HG02885 (cell line): ENCODE measurements around the gene IL36B.

Experiments
- ATAC-seq: cut with Tn5 transposase; IDR thresholded peaks from one replicate; pipeline ENCODE4 v1.9.1; 2021; ENCODE audit warnings: mild to moderate bottlenecking; ENCODE audit not compliant: unreplicated experiment, poor library complexity

The IL36B gene

DNA sequence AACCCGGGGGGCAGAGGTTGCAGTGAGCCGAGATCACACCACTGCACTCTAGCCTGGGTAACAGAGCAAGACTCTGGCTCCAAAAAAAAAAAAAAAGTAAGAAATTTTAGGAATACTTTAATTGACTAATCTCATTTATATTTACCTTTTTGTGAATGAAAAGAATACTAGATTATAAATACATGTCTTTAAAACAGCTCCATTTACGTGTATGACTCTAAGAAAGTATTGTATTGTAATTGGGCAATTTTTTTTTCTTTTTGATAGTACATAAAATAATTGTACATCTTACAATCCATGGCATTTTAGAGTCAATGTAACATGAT, 39.4 kb downstream of the IL36B start:
- ATAC-seq, result no peak

DNA sequence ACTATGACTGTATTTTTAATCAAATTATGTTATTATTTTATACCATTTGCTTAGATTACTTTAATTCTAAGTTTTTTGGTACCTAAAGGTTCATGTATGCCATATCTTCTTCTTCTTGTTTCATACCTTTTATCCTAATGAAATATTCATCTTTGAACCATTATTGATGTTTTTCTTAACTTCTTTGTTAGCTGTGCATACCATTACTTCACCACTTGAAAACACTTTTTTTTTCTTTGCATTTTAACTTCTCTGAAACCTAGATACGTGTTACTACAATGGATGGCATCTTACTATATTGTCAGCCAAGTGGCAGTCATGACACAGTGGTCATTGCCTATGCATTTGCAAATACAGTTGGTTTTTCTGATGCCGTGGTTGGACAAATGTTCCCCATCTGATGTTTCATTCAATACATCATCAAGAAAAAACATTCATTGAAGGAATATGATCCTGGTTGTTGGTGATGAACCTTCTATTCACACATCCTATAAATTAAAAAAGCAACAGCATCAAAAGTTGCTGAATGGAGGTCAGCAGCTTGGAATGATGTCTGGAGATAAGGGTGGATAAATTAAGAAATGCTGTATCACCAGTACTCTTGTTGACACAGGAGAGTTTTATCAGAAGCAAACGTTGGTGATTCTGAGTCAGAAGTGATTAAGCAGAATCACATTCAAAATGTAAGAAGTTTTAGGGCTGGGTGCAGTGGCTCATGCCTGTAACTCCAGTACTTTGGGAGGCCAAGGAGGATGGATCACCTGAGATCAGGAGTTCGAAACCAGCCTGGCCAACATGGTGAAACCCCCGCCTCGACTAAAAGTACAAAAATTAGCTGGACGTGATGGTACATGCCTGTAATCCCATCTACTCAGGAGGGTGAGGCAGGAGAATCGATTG, 40.0 kb downstream of the IL36B start:
- ATAC-seq, result no peak

DNA sequence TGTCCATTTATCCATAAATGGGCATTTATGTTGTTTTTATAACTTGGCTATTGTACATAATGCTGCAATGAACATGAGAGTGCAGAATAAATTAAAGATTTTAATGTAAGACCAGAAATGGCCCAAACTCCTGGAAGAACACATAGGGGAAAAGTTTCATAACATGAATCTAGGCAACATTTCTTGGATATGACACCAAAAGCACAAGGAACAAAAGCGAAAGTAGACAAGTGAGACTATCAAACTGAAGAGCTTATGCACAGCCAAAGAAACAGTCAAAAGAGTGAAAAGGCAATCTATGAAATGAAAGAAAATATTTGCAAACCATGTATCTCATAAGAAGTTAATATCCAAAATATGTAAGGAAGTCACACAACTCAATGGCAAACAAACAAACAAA, 41.6 kb downstream of the IL36B start:
- no peak for ATAC-seq

DNA sequence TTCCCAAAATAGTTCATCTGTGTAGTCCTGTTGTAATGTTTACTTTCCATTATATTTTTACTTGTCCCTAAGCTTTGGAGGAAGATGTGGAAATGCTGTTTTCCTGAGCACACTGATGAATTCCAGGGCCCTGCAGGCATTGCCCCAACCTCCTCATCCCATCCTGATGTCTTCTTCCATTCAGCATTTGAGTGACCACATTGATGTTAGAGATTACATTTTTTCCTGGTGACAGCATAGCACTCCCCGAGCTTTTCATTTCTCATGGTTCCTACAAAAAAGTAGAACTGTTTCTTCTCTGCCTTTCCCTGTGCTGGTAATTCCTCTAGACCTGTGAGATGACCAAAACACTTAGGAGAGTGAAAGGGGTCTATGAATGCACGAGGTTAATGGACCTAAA, 42.6 kb downstream of the IL36B start:
- ATAC-seq, result no peak

DNA sequence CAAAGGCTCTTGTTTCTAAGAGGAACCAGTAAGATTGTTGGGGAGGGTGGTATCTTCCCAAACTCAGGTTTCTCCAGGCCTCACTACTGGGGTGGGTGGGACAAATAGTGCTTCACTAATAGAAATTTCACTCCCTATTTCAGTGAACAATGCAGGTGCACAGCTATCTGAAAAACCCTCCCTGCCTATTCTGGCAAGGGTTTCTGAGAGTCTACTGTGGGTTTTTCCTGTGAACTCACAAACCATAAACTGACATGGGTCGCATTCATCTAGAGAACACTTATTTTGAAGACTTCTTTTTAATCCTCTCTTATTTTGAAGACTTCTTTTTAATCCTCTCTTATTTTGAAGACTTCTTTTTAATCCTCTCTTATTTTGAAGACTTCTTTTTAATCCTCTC, 43.0 kb downstream of the IL36B start:
- ATAC-seq, result no peak

DNA sequence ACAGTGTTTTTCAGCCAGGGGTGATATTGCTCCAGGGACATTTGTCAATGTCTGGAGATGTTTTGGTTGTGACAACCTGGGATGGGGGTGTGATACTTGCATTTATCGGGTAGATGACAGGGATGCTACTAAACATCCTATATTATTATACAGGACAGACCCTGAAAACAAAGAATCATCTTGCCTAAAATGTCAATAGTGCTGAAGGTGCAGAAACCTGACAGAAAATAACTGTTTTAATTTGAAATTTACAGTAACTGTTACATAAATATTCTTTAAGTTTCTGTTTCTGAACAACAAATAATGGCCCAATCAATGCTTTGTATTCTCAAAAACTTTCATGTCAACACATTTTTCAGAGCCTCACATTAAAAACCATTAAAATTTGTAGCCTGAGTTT, 45.4 kb downstream of the IL36B start:
- ATAC-seq, result no peak

DNA sequence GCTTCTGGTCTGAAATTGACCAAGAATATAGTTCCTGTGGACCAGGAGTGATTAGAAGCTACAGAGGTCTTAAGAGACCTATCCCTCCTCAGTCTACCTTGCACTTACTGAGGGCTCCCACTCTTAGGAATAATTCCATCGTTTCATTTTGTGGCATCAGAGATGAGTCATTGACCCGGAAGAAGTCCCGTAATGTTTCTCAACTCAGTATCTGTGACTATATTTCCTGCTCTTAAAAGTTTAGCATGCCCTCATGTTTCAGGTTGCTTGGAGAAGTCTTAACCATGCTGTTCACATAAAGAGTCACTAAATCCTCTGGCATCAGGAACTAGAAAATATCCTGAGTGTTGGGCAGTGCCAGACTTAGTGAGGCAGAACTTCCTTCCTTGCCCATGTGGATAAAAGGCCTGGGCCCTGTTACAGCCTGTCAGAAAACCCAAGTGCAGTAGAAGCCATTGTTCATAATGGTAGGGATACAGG, 47.6 kb downstream of the IL36B start, which contains the start of gene IL36A:
IL36A (plus strand) TSS at position 430 of the 480 bp plus-strand sequence. CDS start 413 bp downstream, outside the sequence.
- no peak for ATAC-seq

DNA sequence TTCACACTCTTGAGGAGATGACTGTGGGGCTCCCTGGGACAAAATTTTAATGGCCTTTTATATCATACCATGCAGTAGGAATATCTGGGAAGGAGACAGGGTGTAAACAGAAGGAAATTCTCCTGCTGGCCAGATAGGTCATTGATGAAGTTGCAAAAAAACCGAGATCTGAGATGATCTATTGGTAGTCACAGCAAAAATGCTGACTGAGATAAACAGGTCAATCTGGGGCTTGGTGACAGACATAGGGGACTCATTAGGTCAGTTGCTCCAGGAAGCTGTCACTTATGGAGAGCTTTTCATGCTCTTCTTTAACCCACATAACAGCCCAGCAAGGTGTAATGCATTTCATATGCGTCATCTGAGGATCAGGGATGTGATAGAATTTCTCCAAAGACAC, 50.0 kb downstream of the IL36B start:
- no peak for ATAC-seq

DNA sequence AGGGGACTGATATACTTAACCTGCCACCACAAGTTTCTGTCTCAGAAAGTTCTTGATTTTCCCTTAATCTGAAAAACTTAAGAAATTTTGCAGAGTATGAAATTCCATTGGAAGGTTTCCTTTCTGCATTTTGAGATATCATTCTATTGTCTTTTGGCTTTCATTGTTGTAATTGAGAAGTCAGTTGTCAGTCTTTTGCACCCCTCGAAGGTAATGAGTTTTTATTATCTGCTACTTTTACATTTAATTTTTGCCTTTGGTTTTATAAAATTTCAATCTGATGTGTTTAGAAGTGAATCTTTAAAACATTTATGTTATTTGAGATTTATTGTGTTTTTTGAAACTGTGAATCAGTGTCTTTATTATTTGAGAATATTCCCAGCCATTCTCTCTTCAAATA, 52.2 kb downstream of the IL36B start:
- no peak for ATAC-seq

DNA sequence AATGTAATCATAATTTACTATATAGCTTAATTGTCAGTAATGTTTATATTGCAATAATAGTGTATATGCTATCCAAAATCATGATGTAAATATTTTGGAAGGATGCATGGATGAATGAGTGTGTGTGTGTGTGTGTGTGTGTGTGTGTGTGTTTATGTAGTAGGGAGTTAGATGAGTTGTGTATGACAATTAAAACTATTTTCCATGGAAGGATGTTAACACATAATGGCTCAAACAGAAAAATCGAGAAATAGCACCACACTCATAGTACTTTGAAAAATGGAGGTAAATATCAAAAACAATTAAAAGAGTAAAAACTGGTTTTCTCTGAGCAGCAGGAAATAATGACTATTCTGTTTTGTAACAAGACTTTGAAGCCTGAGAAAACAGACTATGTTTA, 55.5 kb downstream of the IL36B start:
- ATAC-seq, result no peak

DNA sequence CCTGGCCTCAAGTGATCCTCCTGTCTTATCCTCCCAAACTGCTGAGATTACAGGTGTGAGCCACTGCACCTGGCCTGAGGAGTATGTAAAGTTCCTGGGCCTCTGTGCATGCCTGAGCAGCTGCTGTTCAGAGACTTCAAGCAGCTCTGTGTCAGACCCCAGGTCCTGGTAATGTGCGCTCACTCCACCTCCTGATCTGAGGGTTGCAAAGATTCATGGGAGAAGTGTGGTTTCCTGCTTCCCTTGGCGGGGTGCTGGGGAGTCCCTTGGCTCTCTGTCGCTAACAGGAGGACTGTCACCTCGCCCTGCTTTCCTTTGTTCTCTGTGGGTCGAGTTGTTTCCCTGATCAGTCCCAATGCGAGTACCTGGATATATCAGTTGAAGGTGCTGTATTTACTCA, 56.0 kb downstream of the IL36B start:
- ATAC-seq, result no peak

DNA sequence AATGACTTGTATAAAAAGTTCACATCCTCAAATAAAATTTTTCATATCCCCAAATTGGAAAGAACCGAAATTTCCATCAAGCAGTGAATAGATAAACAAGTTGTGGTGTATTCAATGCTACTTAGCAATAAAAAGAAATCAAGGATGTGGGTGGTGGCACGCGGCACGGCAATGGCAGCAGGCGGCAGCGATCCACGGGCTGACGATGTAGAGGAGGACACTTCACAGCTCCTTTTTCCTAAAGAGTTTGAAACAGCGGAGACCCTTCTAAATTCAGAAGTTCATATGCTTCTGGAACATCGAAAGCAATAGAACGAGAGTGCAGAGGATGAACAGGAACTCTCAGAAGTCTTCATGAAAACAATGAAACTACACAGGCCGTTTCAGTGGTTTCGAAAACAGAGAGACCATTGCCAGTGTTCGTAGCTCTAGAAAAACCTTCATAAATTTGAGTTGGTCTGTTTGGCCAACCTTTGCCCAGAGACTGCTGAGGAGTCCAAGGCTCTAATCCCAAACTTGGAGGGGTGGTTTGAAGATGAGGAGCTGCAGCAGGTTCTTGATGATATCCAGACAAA, 57.2 kb downstream of the IL36B start:
- no peak for ATAC-seq

DNA sequence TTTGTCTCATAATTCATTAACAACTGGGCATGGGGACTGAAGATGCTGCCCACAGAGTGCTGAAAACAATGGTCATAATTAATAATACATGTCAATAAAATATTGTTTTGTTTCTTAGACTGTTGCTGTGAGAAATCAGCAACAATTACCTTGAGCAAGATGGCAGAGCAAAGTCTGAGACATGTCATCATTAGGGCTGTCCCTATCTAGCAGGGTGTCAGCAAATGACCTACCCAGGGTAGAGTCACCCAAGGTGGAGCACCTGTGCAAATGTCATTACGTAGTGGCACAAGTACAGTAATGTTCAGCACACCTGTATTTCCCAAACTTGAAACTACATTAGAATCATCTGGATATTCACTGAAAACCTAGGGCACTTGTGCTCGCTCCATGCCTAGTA, 58.0 kb downstream of the IL36B start:
- ATAC-seq, result no peak

DNA sequence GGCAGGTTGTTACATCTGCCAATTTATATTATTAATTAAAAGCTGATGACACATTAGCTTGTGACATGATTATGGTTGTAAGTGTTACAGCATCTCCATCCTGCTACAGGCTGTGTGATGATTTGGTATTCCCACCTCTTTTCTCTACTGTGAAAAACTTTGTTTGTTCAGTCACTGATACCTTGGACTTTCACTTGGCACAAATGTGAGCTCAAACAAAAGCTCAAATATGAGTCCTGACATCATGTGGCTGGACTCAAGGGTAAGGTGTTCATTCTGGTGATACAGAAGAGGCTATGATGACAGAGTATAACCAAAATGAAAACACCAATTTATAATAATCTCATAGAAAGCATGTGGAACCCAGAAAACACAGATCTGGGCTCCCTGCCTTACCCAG, 58.8 kb downstream of the IL36B start:
- ATAC-seq, result no peak

DNA sequence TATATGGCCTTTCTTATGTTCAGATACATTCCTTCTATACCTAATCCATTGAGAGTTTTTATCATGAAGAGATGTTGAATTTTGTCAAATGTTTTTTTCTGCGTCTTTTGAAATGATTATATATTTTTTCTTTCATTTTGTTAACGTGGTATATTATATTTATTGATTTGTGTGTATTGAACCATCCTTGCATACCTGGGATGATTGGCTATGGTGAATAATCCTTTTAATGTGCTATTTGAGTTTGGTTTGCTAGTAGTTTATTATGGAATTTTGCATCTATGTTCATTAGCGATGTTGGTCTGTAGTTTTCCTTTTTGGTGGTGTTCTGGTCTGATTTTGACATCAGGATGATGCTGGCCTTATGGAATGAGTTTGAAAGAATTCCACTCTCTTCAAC, 63.1 kb downstream of the IL36B start:
- ATAC-seq, result no peak

DNA sequence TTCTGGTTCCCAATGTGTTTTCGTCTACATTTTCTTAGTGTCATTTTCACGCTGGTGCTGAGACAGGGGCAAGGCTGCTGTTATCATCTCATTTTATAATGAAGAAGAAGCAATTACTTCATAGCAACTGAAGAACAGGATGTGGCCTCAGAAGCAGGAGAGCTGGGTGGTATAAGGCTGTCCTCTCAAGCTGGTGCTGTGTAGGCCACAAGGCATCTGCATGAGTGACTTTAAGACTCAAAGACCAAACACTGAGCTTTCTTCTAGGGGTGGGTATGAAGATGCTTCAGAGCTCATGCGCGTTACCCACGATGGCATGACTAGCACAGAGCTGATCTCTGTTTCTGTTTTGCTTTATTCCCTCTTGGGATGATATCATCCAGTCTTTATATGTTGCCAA, 67.6 kb downstream of the IL36B start:
- no peak for ATAC-seq

DNA sequence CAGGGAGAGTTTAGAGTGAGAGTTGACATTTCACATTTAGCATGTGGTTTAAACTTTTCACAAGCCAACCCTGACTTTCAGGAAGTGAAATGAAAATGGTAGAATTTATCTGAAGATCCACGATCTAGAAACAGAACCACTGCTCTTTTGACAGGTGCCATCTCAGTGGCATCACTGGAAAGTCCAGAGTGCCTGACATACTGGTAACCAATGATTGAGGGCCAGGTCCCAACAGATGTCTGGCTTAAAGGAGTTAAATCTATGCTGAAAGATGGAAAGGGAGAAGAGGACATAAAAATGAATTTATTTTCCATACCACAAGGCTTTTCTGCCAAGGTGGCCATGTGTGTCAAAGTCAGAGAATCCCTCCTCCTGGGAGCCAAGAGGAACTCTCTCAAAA, 72.1 kb downstream of the IL36B start:
- no peak for ATAC-seq

DNA sequence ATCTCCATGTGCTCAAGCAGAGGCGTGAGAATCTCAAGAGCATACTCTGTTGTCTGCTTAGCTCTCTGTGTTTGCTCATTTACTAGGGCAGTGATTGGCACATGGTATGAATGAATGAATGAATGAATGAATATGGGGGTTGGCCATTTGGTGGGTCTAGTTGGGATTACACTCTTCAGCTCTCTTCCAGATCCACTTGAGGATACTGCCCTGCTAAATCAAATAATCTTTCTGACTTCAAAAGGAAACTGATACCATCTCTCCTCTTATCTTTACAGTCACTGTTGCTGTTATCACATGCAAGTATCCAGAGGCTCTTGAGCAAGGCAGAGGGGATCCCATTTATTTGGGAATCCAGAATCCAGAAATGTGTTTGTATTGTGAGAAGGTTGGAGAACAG, 72.9 kb downstream of the IL36B start:
- ATAC-seq, result no peak

DNA sequence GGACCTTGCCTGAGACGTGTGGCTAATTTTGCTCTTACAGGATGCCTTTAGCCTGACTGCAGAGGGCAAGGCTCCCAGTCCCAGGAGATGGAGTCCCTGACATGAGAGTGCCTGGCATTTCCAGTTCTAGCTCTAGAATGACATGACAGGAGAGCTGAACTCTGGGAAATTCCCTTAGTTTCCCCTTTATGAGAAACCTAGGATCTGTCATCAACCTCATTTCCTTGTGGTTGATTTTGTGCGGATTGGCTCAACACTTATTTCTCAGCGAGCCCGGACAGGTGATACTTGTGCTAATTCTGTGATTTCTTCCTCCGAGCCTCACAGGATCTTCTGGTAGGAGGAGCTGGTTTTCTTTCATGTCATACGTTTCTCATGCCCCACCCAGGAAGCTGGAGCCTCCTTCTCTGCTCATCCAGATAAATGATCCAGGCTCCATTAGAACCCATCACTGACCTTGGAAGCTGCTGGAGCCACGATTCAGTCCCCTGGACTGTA, 75.1 kb downstream of the IL36B start, which contains the start of gene IL36G:
IL36G (plus strand) TSS at position 448 of the 498 bp plus-strand sequence. CDS start 633 bp downstream, outside the sequence.
- ATAC-seq, result no peak
